ENCODE results near the gene DENND1C. TPM values are rescaled to one million over a fixed set of nuclear protein-coding genes. Genes with fewer than 3 reads are reported as not detected.

The DENND1C gene
- total RNA-seq, 1 donor from 2014 or later = 1.5 TPM

DNA sequence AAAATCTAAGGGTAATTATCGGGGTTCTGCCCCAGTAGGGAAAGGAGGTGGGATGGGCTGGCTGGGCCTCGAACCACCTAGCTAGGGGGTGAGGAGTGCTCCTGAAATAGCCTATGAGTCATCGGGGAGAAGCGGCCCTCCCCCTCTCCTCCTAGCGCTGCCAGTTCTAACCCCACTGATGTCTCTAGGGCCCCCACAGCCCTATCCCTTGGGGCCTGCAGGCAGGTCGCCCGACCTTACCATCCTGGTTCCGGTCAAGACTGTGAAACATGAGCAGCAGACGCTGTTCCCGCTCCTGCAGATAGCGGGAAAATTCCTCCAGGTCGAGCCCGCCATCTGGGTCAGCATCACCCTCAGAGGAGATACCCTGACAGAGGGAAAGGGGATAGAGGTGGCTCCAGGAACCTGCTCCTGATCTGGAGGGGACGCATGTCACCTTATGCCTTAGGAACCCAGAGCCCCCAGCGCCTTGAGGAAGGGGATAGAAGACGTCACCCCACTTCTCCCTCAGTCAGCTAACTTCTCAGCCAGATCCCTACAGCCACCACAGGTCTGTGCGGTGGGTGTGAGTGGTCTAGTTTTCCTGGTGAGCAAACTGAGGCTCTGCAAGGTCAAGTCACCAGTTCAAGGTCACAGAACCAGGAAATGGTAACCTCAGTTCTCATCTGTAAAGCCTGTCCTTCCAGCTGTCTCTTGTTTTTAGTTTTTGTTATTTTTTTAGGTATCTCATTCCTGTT, 23.5 kb downstream of the DENND1C start:
- Mint-ChIP-seq H3K27ac (ENCODE audit: unreplicated experiment) (no peak overlapping the region), H3K4me3 (ENCODE audit: unreplicated experiment) (peak overlapping the region; percentile 89), H3K4me1 (ENCODE audit: unreplicated experiment) (peaks cover 7% of the 10 kb centered on the region), H3K9me3 (ENCODE audit: unreplicated experiment) (no peaks in the 10 kb centered on the region), H3K36me3 (ENCODE audit: low read depth, unreplicated experiment) (peaks cover 16% of the 10 kb centered on the region), H3K27me3 (ENCODE audit: unreplicated experiment) (peaks cover 4% of the 10 kb centered on the region)
- no peak for DNase-seq (ENCODE audit: low spot score)
- TF ChIP-seq, protein P1, sequence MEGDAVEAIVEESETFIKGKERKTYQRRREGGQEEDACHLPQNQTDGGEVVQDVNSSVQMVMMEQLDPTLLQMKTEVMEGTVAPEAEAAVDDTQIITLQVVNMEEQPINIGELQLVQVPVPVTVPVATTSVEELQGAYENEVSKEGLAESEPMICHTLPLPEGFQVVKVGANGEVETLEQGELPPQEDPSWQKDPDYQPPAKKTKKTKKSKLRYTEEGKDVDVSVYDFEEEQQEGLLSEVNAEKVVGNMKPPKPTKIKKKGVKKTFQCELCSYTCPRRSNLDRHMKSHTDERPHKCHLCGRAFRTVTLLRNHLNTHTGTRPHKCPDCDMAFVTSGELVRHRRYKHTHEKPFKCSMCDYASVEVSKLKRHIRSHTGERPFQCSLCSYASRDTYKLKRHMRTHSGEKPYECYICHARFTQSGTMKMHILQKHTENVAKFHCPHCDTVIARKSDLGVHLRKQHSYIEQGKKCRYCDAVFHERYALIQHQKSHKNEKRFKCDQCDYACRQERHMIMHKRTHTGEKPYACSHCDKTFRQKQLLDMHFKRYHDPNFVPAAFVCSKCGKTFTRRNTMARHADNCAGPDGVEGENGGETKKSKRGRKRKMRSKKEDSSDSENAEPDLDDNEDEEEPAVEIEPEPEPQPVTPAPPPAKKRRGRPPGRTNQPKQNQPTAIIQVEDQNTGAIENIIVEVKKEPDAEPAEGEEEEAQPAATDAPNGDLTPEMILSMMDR (IDR thresholded peaks at IDR 0.05; ENCODE audit: unreplicated experiment) = no peak

DNA sequence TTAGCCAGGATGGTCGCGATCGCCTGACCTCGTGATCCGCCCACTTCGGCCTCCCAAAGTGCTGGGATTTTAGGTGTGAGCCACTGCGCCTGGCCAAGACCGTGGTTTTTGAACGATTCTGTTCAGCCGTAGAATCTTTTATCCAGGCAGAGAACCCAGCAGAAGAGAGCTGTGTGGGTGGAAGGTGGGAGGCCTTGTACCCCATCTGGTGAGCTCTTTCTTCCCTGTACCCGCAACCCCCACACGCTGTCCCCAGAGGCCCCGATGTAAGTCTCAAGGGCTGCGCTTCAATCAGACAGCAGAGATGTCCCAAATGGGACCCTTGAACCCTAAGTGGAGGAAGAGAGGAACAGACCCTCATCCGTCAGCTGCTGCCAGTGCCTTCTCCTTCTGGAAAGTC, 25.7 kb downstream of the DENND1C start:
- H3K27me3 Mint-ChIP-seq (ENCODE audit: unreplicated experiment) = peaks cover 2% of the 10 kb centered on the region
- no peak overlapping the region for H3K27ac Mint-ChIP-seq (ENCODE audit: unreplicated experiment)
- H3K36me3 Mint-ChIP-seq (ENCODE audit: low read depth, unreplicated experiment) = peaks cover 20% of the 10 kb centered on the region
- DNase-seq (ENCODE audit: low spot score) = no peak
- TF ChIP-seq, protein P1 (IDR thresholded peaks at IDR 0.05; ENCODE audit: unreplicated experiment) = no peak
- H3K4me3 Mint-ChIP-seq (ENCODE audit: unreplicated experiment) = no peak overlapping the region
- H3K9me3 Mint-ChIP-seq (ENCODE audit: unreplicated experiment) = no peaks in the 10 kb centered on the region
- peaks cover 7% of the 10 kb centered on the region for H3K4me1 Mint-ChIP-seq (ENCODE audit: unreplicated experiment)

DNA sequence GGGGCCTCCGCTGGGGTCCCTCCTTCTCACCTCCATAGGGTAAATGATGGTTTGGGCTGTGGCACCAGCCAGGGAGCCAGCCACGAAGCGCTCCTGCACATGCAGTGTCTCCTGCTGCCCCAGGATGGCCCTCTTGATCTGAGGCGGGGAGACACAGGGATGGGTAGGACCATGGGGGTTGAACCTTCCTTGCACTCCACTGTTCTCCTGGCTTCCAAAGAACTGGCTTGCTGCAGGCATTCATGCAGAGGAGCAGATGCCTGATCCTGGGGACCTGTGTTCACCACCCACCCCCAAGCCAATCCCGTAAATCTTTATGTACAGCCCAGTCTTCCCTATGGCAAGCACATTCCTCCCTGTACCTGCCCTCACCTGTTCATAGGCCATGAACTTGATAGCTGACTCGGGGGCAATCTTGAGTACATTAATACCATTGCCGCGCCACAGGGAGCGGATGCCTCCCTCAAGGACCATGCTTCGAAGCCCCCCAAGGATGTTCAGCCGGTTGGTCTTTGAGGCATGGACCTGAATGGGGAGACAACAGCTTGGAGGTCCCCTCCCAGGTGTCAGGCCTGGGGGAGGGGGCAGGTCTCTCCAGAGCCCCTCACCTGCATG, 27.5 kb downstream of the DENND1C start:
- H3K4me1 Mint-ChIP-seq (ENCODE audit: unreplicated experiment) = peaks cover 4% of the 10 kb centered on the region
- no peaks in the 10 kb centered on the region for H3K9me3 Mint-ChIP-seq (ENCODE audit: unreplicated experiment)
- H3K27ac Mint-ChIP-seq (ENCODE audit: unreplicated experiment) = no peak overlapping the region
- TF ChIP-seq, protein P1 (IDR thresholded peaks at IDR 0.05; ENCODE audit: unreplicated experiment) = no peak
- no peak for DNase-seq (ENCODE audit: low spot score)
- H3K27me3 Mint-ChIP-seq (ENCODE audit: unreplicated experiment) = peaks cover 7% of the 10 kb centered on the region
- no peak overlapping the region for H3K4me3 Mint-ChIP-seq (ENCODE audit: unreplicated experiment)
- H3K36me3 Mint-ChIP-seq (ENCODE audit: low read depth, unreplicated experiment) = peaks cover 20% of the 10 kb centered on the region

DNA sequence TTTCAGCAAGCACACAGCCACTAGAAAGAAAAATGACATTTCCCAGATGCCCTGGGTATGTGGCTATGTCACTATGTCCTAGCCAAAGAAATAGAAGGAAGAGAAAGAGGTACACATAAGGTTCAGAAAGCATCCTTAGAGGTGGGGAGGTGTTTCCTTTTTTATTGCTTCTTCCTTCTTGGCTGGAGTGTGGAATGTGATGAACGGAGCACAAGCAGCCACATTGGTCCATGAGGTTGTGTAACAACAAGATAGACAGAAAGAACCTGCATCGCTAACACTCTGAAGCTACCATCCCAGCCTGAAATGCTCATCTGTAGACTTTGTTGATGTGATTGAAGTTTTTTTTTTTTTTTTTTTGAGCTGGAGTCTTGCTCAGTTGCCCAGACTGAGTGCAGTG, 28.7 kb downstream of the DENND1C start:
- no peak overlapping the region for H3K4me3 Mint-ChIP-seq (ENCODE audit: unreplicated experiment)
- H3K9me3 Mint-ChIP-seq (ENCODE audit: unreplicated experiment) = no peaks in the 10 kb centered on the region
- peaks cover 7% of the 10 kb centered on the region for H3K27me3 Mint-ChIP-seq (ENCODE audit: unreplicated experiment)
- TF ChIP-seq, protein P1 (IDR thresholded peaks at IDR 0.05; ENCODE audit: unreplicated experiment) = no peak
- peaks cover 20% of the 10 kb centered on the region for H3K36me3 Mint-ChIP-seq (ENCODE audit: low read depth, unreplicated experiment)
- no peak for DNase-seq (ENCODE audit: low spot score)
- no peak overlapping the region for H3K27ac Mint-ChIP-seq (ENCODE audit: unreplicated experiment)
- no peaks in the 10 kb centered on the region for H3K4me1 Mint-ChIP-seq (ENCODE audit: unreplicated experiment)

DNA sequence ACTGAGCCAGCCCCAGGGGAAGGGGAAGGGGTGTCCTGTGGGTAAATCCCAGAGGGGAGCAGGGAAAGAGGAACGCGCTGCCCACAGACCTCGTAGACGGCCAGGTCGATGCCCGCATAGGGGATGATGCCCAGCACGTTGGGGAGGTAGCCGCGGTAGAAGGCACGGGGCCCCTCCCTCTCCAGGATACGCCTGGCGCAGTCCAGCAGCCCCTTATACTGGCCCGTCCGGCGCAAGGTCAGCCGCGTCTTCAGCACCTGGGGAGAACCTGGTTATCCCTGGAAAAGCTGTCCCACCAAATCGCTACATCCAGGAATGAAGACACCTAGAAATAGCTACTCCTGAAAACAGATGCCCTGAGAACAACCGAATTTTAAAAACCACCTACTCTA, 29.4 kb downstream of the DENND1C start:
- H3K36me3 Mint-ChIP-seq (ENCODE audit: low read depth, unreplicated experiment) = peaks cover 20% of the 10 kb centered on the region
- TF ChIP-seq, protein P1 (IDR thresholded peaks at IDR 0.05; ENCODE audit: unreplicated experiment) = no peak
- no peaks in the 10 kb centered on the region for H3K9me3 Mint-ChIP-seq (ENCODE audit: unreplicated experiment)
- no peak for DNase-seq (ENCODE audit: low spot score)
- no peak overlapping the region for H3K4me3 Mint-ChIP-seq (ENCODE audit: unreplicated experiment)
- peaks cover 4% of the 10 kb centered on the region for H3K27me3 Mint-ChIP-seq (ENCODE audit: unreplicated experiment)
- H3K27ac Mint-ChIP-seq (ENCODE audit: unreplicated experiment) = no peak overlapping the region
- no peaks in the 10 kb centered on the region for H3K4me1 Mint-ChIP-seq (ENCODE audit: unreplicated experiment)
